HepG2 (cell line): Measurements from ENCODE around the gene IRX3. TPM values are rescaled to one million over a fixed set of nuclear protein-coding genes. Genes with fewer than 3 reads are reported as not detected.

Experiments used
- ATAC-seq: fragments of 200-7000 bp; cut with Tn5 transposase; 3 replicates; pipeline ENCODE4 v1.9.1; 2020; ENCODE audit warnings: mild to moderate bottlenecking, moderate library complexity
- BruUV-seq: library from RNA; stranded (reverse); fragments of 400-500 nt; replicated peaks from 2 replicates; lab custom pipeline; 2021; lab: Mats Ljungman, UMichigan
- CTCF ChIA-PET: fragments of 300-600 bp; formaldehyde crosslinking; extraction: SDS; loops from one replicate; lab custom pipeline; 2021; ENCODE audit warnings: low total read pairs, inconsistent platforms, low intra/inter-chr PET ratio; lab: Yijun Ruan, JAX
- POLR2A ChIA-PET: fragments of 350-600 bp; sonication (Branson Sonifier 250); formaldehyde crosslinking; loops from one replicate; lab custom pipeline; 2020; ENCODE audit warnings: antibody characterized with exemption, inconsistent platforms; lab: Yijun Ruan, JAX
- DNase-seq: peaks from one replicate; pipeline ENCODE4 v3.0.0-alpha.2; 2015; ENCODE audit warnings: low spot score
- FAIRE-seq: peaks from 3 replicates; lab custom pipeline; 2011; peaks lifted over from hg19 to GRCh38; lab: Jason Lieb, UNC
- H2AFZ ChIP-seq: one replicate; pipeline ENCODE4 v1.6.1; 2011; ENCODE audit warnings: low read length, inconsistent platforms
- H3K27ac ChIP-seq: fragments of 300-600 bp; 3 replicates; pipeline ENCODE4 v1.8.0; 2011; ENCODE audit warnings: mixed run types, mild to moderate bottlenecking, mixed read lengths, low read length, inconsistent platforms; ENCODE audit not compliant: insufficient read depth; ENCODE audit errors: extremely low read length
- H3K27me3 ChIP-seq, 2 experiments: fragments of 200-600 bp in 1 of 2; 2 replicates in 1 of 2; 3 replicates in 1 of 2; pipeline versions ENCODE4 v1.6.0 to v1.8.0; 2011; ENCODE audit warnings: low read length in 2 of 2, mild to moderate bottlenecking in 2 of 2, moderate library complexity in 2 of 2, inconsistent platforms in 1 of 2; ENCODE audit not compliant: insufficient read depth in 2 of 2, control insufficient read depth in 1 of 2
- H3K36me3 ChIP-seq, 2 experiments: fragments of 200-600 bp in 1 of 2; replicated peaks in 1 of 2; 2 replicates in 1 of 2; 3 replicates in 1 of 2; pipeline versions ENCODE4 v1.5.1 to v1.8.0; 2011; ENCODE audit warnings: low read length in 2 of 2, inconsistent platforms in 1 of 2; ENCODE audit not compliant: insufficient read depth in 2 of 2, control insufficient read depth in 1 of 2
- H3K4me1 ChIP-seq: 2 replicates; pipeline ENCODE4 v1.5.1; 2012; ENCODE audit warnings: low read length, inconsistent platforms; ENCODE audit not compliant: insufficient read depth
- H3K4me2 ChIP-seq: 2 replicates; pipeline ENCODE4 v1.6.0; 2011; ENCODE audit warnings: low read depth, low read length, inconsistent platforms
- H3K4me3 ChIP-seq, 3 experiments: fragments of 200-600 bp in 1 of 3; sonication (generic), shearing (Covaris generic) in 1 of 3; replicated peaks in 1 of 3; 2 replicates each; pipeline ENCODE4 v1.5.1; 2011 to 2016; ENCODE audit warnings: low read length in 3 of 3, inconsistent platforms in 2 of 3, low read depth in 2 of 3, mild to moderate bottlenecking in 2 of 3, control low read depth in 1 of 3, mixed read lengths in 1 of 3; ENCODE audit not compliant: insufficient read depth in 1 of 3
- H3K79me2 ChIP-seq: one replicate; pipeline ENCODE4 v1.6.1; 2011; ENCODE audit warnings: low read length, inconsistent platforms; ENCODE audit not compliant: insufficient read depth
- H3K9ac ChIP-seq: 2 replicates; pipeline ENCODE4 v1.6.0; 2011; ENCODE audit warnings: mild to moderate bottlenecking, low read depth, low read length, inconsistent platforms; ENCODE audit not compliant: insufficient read depth
- H3K9me3 ChIP-seq: 2 replicates; pipeline ENCODE4 v1.5.1; 2012; ENCODE audit warnings: mild to moderate bottlenecking, low read length
- H4K20me1 ChIP-seq: 2 replicates; pipeline ENCODE4 v1.6.0; 2011; ENCODE audit warnings: inconsistent platforms, mild to moderate bottlenecking, low read length, moderate library complexity; ENCODE audit not compliant: insufficient read depth
- FOSL2 ChIP-seq: sonication (generic); formaldehyde crosslinking; IDR thresholded peaks from 2 replicates; pipeline ENCODE4 v1.4.0; 2020; ENCODE audit warnings: missing genetic modification reagents
- FOXO1 ChIP-seq: sonication (generic); formaldehyde crosslinking; IDR thresholded peaks from 2 replicates; pipeline ENCODE4 v1.4.0; 2020; ENCODE audit warnings: missing genetic modification reagents
- GTF2F1 ChIP-seq: fragments of 150-350 bp; IDR thresholded peaks from 2 replicates; pipeline ENCODE4 v1.6.1; 2014; ENCODE audit warnings: low read length
- HNRNPLL ChIP-seq: fragments of 200-400 bp; formaldehyde crosslinking; IDR thresholded peaks from 2 replicates; pipeline ENCODE4 v1.6.1; 2017; ENCODE audit warnings: mild to moderate bottlenecking, low read depth, low read length; ENCODE audit not compliant: poor library complexity, severe bottlenecking
- ISL2 ChIP-seq: sonication (generic); formaldehyde crosslinking; IDR thresholded peaks from 2 replicates; pipeline ENCODE4 v1.5.0; 2020; ENCODE audit warnings: missing genetic modification reagents
- KDM4B ChIP-seq: sonication (generic); formaldehyde crosslinking; IDR thresholded peaks from 2 replicates; pipeline ENCODE4 v1.4.0; 2020; ENCODE audit warnings: missing genetic modification reagents
- KLF6 ChIP-seq: IDR thresholded peaks from 2 replicates; pipeline ENCODE4 v1.8.0; 2016; ENCODE audit warnings: missing biosample characterization, missing genetic modification reagents
- RAD51 ChIP-seq: fragments of 450-650 bp; IDR thresholded peaks from 2 replicates; pipeline ENCODE4 v1.6.1; 2016; ENCODE audit warnings: borderline replicate concordance
- SUZ12 ChIP-seq: fragments of 150-350 bp; IDR thresholded peaks from 2 replicates; pipeline ENCODE4 v1.6.1; 2014; ENCODE audit warnings: low read depth, low read length
- XBP1 ChIP-seq: sonication (generic); formaldehyde crosslinking; IDR thresholded peaks from 2 replicates; pipeline ENCODE4 v1.5.0; 2020; ENCODE audit warnings: missing genetic modification reagents
- ZFX ChIP-seq: sonication (generic); formaldehyde crosslinking; IDR thresholded peaks from 2 replicates; pipeline ENCODE4 v1.4.0; 2020; ENCODE audit warnings: mild to moderate bottlenecking, low read depth, missing genetic modification reagents, moderate library complexity
- ZNF253 ChIP-seq: sonication (generic); formaldehyde crosslinking; IDR thresholded peaks from 2 replicates; pipeline ENCODE4 v1.8.0; 2022; ENCODE audit warnings: mild to moderate bottlenecking, missing genetic modification reagents, borderline replicate concordance
- ZNF772 ChIP-seq: sonication (generic); formaldehyde crosslinking; IDR thresholded peaks from 2 replicates; pipeline ENCODE4 v1.5.0; 2020; ENCODE audit warnings: mild to moderate bottlenecking, missing genetic modification reagents
- WGBS: methylation state at CpG from one replicate; pipeline ENCODE4 v1.1.6; 2017; ENCODE audit warnings: low lambda C conversion rate; 5-methylcytosine and 5-hydroxymethylcytosine counted together
- in situ Hi-C: cut with HindIII; loops from 2 replicates; pipeline ENCODE4 v1.10.0; 2017; ENCODE audit warnings: low pct_unique_long_range_greater_than_20kb; ENCODE audit not compliant: extremely low pct_ligation_motif_present
- intact Hi-C: fragments of 100-400 bp; cut with micrococcal nuclease; formaldehyde crosslinking; loops from one replicate; pipeline ENCODE4 v1.10.0; 2022; ENCODE audit not compliant: unreplicated experiment
- polyA plus RNA-seq, 8 experiments: library from polyadenylated mRNA; depleted of rRNA in 3 of 8; stranded (reverse) in 7 of 8; unstranded in 1 of 8; fragments of >200 nt; fragmentation: Illumina TruSeq in 4 of 8; extraction: Trizol in 4 of 8; gene quantifications; 2 replicates each; pipeline versions ENCODE4 v1.2.1 to v1.2.3, GENCODE V29; 2011 to 2016; ENCODE audit warnings: low read depth in 4 of 8, missing spikeins in 1 of 8, mixed read lengths in 1 of 8; ENCODE audit not compliant: insufficient read depth in 1 of 8
- total RNA-seq, 5 experiments: library from RNA; depleted of rRNA; stranded (reverse); fragments of >200 nt; fragmentation: Illumina TruSeq; extraction: Trizol; gene quantifications; 2 replicates each; pipeline ENCODE4 v1.2.3, GENCODE V29; 2016; ENCODE audit warnings: low read depth in 1 of 5

The IRX3 gene
- total and polyA plus RNA-seq, 2 of the 13 experiments (the other 11 are each of a cell fraction or from before 2014, with no cell fraction given): 9.2 to 16.4 TPM

DNA sequence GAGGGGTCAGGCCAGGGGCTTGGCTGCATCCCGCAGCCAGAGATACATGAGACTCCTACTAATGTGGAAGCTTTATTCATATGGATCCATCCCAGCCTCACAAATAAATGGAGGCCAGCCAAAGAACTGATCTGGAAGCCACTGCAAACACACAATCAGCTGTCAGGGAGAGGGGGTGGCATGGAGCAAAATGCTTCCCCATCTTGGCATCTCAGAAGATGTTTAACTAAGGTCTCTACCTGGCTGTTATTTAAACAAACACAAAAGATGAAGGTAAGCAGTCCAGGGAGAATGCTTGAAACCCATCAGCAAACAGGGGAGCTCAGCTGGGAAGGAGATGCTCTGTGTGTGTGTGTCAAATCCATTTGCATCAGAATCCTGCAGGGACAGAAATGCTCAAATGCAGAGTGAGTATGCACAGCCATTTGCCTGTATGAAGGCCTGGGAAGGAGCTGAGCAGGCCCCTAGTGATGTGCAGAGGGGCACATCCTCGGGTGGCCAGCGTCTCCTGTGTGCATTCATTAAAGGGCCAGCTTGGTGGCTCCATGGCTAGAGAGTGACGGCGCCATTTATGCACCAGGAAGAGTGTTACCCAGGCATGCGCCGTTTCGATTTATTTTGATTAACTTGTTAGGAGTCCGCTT lies 34.2 kb upstream of the IRX3 start:
- no peak overlapping the region for H2AFZ ChIP-seq
- 55% methylated on average over 9 of the region's 9 CpGs for WGBS
- no TSS peak for BruUV-seq
- CTCF ChIA-PET: no interaction called here
- no peaks in the 10 kb centered on the region for H3K9me3 ChIP-seq
- no peak for DNase-seq
- H3K9ac ChIP-seq: no peak overlapping the region
- ATAC-seq: no peak
- H3K4me1 ChIP-seq: no peaks in the 10 kb centered on the region
- no peak overlapping the region for H3K4me3 ChIP-seq
- no peaks in the 10 kb centered on the region for H4K20me1 ChIP-seq
- TF ChIP-seq RAD51 (no peak), FOSL2 (CRISPR knock-in tag) (no peak), KLF6 (CRISPR knock-in tag) (no peak), ISL2 (CRISPR knock-in tag) (no peak), ZFX (CRISPR knock-in tag) (no peak), KDM4B (CRISPR knock-in tag) (no peak), GTF2F1 (no peak), HNRNPLL (no peak), SUZ12 (no peak), ZNF253 (CRISPR knock-in tag) (no peak)
- POLR2A ChIA-PET: no interaction called here
- H3K36me3 ChIP-seq: no peaks in the 10 kb centered on the region
- H3K27me3 ChIP-seq: peaks cover 3 to 37% of the 10 kb centered on the region in 2 experiments; a peak in 4 of 5 replicates
- no peaks in the 10 kb centered on the region for H3K79me2 ChIP-seq
- no peak overlapping the region for H3K27ac ChIP-seq
- in situ Hi-C loops: no loop called here
- intact Hi-C loops: no loop called here
- no peak for FAIRE-seq
- H3K4me2 ChIP-seq: no peak overlapping the region

DNA sequence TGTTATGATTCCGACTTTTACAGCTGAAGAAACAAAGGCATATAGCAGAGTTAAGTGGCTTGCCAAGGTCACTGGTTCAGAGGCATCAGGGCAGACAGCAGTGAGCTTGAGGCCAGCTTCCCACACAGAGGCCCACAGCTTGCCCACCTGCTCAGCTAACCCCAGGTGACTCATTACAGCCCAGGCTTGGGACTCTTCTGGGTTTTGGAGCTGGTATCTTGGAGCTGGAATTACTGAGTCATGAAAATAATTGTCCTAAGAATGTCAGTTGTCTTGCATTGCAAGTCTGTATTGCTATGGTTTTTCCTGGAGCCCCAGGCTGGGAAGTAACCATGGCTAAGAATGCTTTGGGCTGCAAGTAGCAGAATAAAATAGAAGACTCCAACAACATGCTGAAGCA lies 32.4 kb upstream of the IRX3 start:
- CTCF ChIA-PET: no interaction called here
- TF ChIP-seq FOXO1 (CRISPR knock-in tag): no peak
- no peak for TF ChIP-seq XBP1
- no peak for TF ChIP-seq ZNF772 (CRISPR knock-in tag)

More for the DNA sequence above, 32.4 kb upstream of the IRX3 start:
- Histone ChIP-seq H2AFZ (no peak overlapping the region), H3K27ac (no peak overlapping the region), H3K36me3 (no peaks in the 10 kb centered on the region), H3K79me2 (no peaks in the 10 kb centered on the region), H3K4me2 (no peak overlapping the region), H3K4me1 (no peaks in the 10 kb centered on the region), H3K4me3 (no peak overlapping the region), H3K9me3 (no peaks in the 10 kb centered on the region), H3K27me3 (peaks cover 3 to 37% of the 10 kb centered on the region in 2 experiments; a peak in 4 of 5 replicates), H4K20me1 (no peaks in the 10 kb centered on the region), H3K9ac (no peak overlapping the region)
- POLR2A ChIA-PET: no interaction called here
- in situ Hi-C loops (no loop called here), intact Hi-C loops (loop anchor here (10.0 kb wide), 1 partner anchor 116 kb away; no protein-coding TSS in a partner anchor)
- no peak for FAIRE-seq
- no TSS peak for BruUV-seq
- no peak for DNase-seq
- WGBS: 0% methylated on average over 1 of the region's 1 CpG
- no peak for ATAC-seq
